ENCODE results near the gene SRRM5. TPM values are rescaled to one million over a fixed set of nuclear protein-coding genes. Genes with fewer than 3 reads are reported as not detected.

SRRM5 gene
- total and polyA plus RNA-seq, 2 of the 13 experiments (the other 11 are each of a cell fraction or from before 2014, with no cell fraction given), result 0.11 to 0.16 TPM

DNA sequence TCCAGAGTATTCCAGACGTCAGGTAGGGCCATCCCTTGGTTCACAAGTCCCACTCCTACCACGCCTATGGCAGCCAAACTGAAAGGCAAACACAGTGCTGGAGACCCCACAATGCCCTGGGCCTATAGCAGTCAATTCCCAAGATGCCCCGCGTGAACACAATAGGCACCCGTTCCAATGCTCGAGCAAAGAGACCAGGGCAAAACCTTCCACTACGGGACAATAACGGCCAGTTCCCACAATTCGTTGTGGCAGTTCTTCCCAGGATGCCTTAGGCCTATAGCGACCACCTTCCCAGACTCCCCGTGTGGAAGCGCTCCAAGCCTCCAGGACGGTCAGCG lies 7.0 kb downstream of the SRRM5 start (continued):
- TF ChIP-seq ZHX2 (IDR thresholded peaks at IDR 0.05; ENCODE audit: low read depth) (0 out of 2 replicates have a peak, but pooled peaks have one; percentile 55), ZHX2 (CRISPR knock-in tag; IDR thresholded peaks at IDR 0.05; ENCODE audit: borderline replicate concordance) (no peak), ZNF468 (CRISPR knock-in tag; IDR thresholded peaks at IDR 0.05) (0 out of 2 replicates have a peak, but pooled peaks have one; percentile 3), POLR2A (IDR thresholded peaks at IDR 0.05; ENCODE audit: insufficient read depth in 1 of 2, low read depth in 2 of 2, low read length in 2 of 2) (peak; percentile 54 to 73; a peak in 3 of 4 replicates), ZBTB21 (CRISPR knock-in tag; IDR thresholded peaks at IDR 0.05) (no peak), ZBTB7B (CRISPR knock-in tag; IDR thresholded peaks at IDR 0.05) (peak; percentile 3; the same call in 1 of the 2 replicates), ZNF510 (CRISPR knock-in tag; IDR thresholded peaks at IDR 0.05; ENCODE audit: low read depth) (0 out of 2 replicates have a peak, but pooled peaks have one; percentile 10), HNRNPUL1 (IDR thresholded peaks at IDR 0.05; ENCODE audit: low read depth, low read length) (no peak), CREM (IDR thresholded peaks at IDR 0.05) (peak; percentile 58; the same call in 1 of the 2 replicates), CREM (CRISPR knock-in tag; IDR thresholded peaks at IDR 0.05) (no peak), POLR2AphosphoS5 (IDR thresholded peaks at IDR 0.05; ENCODE audit: low read depth, low read length) (peak; percentile 76), CHCHD3 (CRISPR knock-in tag; IDR thresholded peaks at IDR 0.05) (no peak), ZIK1 (CRISPR knock-in tag; IDR thresholded peaks at IDR 0.05; ENCODE audit: borderline replicate concordance, low read depth) (no peak), IKZF5 (CRISPR knock-in tag; IDR thresholded peaks at IDR 0.05) (peak; percentile 17; the same call in 1 of the 2 replicates), ZFP36L1 (CRISPR knock-in tag; IDR thresholded peaks at IDR 0.05) (0 out of 2 replicates have a peak, but pooled peaks have one; percentile 38), MIXL1 (CRISPR knock-in tag; IDR thresholded peaks at IDR 0.05) (0 out of 2 replicates have a peak, but pooled peaks have one; percentile 11), ZNF766 (CRISPR knock-in tag; IDR thresholded peaks at IDR 0.05; ENCODE audit: borderline replicate concordance) (no peak), STAT5B (CRISPR knock-in tag; IDR thresholded peaks at IDR 0.05) (no peak), TSC22D2 (CRISPR knock-in tag; IDR thresholded peaks at IDR 0.05; ENCODE audit: borderline replicate concordance) (peak; percentile 32; the same call in 1 of the 2 replicates), KLF11 (CRISPR knock-in tag; IDR thresholded peaks at IDR 0.05) (no peak)
- TF ChIP-seq, protein P1, sequence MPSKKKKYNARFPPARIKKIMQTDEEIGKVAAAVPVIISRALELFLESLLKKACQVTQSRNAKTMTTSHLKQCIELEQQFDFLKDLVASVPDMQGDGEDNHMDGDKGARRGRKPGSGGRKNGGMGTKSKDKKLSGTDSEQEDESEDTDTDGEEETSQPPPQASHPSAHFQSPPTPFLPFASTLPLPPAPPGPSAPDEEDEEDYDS (CRISPR knock-in tag; IDR thresholded peaks at IDR 0.05), result peak; percentile 62
- TF ChIP-seq, protein P2, sequence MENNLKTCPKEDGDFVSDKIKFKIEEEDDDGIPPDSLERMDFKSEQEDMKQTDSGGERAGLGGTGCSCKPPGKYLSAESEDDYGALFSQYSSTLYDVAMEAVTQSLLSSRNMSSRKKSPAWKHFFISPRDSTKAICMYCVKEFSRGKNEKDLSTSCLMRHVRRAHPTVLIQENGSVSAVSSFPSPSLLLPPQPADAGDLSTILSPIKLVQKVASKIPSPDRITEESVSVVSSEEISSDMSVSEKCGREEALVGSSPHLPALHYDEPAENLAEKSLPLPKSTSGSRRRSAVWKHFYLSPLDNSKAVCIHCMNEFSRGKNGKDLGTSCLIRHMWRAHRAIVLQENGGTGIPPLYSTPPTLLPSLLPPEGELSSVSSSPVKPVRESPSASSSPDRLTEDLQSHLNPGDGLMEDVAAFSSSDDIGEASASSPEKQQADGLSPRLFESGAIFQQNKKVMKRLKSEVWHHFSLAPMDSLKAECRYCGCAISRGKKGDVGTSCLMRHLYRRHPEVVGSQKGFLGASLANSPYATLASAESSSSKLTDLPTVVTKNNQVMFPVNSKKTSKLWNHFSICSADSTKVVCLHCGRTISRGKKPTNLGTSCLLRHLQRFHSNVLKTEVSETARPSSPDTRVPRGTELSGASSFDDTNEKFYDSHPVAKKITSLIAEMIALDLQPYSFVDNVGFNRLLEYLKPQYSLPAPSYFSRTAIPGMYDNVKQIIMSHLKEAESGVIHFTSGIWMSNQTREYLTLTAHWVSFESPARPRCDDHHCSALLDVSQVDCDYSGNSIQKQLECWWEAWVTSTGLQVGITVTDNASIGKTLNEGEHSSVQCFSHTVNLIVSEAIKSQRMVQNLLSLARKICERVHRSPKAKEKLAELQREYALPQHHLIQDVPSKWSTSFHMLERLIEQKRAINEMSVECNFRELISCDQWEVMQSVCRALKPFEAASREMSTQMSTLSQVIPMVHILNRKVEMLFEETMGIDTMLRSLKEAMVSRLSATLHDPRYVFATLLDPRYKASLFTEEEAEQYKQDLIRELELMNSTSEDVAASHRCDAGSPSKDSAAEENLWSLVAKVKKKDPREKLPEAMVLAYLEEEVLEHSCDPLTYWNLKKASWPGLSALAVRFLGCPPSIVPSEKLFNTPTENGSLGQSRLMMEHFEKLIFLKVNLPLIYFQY (CRISPR knock-in tag; IDR thresholded peaks at IDR 0.05; ENCODE audit: borderline replicate concordance), result no peak

Data from HepG2 (cell line).